Hematopoietic multipotent progenitor cell treated with erythropoietin and hydrocortisone succinate and interleukin-3 and kit ligand, for 17 days (in vitro differentiated cells): Measurements from ENCODE around the gene RFPL3.
"Not testable (repeated sequence)": the region's sequence is repeated elsewhere in the genome, so short reads cannot be mapped to it uniquely, and the experiment has no call there.

Experiments used
- DNase-seq: peaks from one replicate; pipeline ENCODE4 v3.0.0-alpha.2; 2015; ENCODE audit warnings: low spot score

The RFPL3 gene

DNA sequence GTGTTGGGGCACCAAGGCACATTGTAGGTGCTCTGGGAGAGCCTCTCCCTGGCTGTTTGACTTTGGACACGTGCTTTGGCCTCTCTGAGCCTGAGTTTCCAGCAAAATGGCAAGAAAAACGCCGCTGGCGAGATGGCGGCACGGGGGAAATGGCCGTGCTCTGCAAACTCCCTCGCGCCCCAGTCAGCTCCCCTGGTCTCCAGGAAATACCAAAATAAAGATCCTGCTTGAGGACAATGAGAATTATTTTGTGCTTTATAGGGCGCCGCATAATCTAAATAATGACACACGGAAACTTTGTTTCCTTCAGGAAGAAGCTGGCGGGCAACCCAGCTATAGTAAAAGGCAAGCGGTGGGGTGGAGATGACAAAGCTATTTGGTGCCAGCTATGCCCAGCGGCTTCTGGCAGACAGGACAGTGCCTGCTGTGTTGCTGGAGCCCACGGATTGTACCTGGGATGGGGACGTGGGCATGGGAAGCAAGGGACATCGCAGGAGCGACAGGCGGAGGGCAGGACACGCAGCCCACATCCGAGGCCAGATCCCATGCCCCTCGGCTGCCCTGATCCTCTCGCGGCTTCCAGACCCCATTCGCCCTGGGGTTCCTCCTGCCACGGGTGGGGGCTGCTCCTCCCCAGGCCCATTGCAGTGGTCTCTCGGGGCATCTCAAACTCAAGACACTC, 26.3 kb upstream of the RFPL3 start:
- DNase-seq = no peak

DNA sequence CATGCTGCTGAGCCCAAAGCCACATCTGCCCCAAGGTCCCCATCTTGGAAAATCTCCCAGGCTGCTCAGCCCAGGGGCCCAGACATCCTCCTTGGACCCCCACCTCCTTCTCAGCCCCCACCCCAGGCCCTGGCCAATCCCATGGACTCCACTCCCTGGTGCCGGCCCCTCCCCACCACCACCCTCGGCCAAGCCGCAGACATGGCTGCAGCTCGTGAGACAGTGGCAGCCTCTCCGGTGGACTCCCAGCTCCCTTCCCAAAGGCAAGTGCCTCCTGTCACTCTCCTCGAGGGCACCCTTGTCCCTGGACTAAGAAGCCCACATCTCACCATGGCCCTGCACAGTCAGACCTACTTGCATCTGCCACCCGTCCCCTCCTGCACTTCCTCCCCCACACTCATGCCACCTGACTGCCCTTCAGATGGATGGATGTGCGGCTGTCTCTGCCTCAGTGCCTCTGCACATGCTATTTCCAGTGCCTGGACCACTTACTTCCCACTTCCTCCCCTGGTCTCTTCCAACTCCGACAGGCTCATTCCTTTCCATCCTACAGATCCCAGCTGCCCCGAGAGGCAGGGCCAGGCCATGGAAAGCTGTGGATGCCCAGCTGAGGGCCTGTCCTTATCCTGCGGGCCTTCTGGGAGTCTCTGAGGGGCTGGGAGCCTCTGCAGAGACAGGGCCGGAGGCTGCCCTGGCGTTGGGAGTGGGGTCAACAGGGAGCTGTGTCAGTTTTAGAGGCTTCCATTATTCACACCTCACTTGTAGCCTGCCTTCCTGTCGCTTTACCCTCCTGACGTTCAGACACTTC, 25.5 kb upstream of the RFPL3 start:
- DNase-seq = no peak

- no peak for DNase-seq
Measured at GRCh38 chr22:32333141-32333768, 24.4 kb upstream of the RFPL3 start.

- no peak for DNase-seq
Measured at GRCh38 chr22:32333769-32334659, 23.7 kb upstream of the RFPL3 start.

DNA sequence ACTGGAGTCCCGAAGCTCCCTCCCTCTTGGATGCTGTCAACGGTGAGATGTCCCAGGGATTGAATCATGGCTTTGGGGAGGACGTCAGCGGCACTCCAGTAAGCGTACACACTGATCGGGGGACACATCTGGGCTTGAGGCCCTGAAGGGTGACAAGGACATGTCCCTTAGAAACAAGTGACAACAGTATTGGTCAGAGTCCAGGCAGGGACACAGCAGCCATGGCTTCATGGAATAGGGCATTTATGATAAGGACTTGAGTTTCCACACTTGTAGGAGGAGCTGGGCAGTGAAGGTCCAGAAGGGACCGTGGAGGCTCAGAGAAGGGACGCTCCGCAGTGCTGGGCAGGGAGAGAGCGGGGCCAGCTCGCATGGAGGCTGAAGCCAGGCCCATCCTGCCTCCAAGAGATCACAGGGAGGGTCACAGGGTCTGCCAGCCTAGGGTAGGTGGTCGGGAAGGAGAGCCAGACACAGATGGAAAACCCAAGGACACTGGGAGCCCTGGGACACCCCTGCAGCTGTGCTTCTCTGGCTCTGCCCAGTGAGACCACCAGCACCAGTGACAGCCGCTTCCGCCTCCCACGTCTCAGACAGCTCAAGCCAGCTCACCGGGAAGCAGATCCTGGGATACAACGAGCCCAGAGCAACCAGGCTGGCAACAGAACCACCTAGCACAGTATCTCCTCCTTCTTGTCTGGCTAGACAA, 22.9 kb upstream of the RFPL3 start:
- no peak for DNase-seq

DNA sequence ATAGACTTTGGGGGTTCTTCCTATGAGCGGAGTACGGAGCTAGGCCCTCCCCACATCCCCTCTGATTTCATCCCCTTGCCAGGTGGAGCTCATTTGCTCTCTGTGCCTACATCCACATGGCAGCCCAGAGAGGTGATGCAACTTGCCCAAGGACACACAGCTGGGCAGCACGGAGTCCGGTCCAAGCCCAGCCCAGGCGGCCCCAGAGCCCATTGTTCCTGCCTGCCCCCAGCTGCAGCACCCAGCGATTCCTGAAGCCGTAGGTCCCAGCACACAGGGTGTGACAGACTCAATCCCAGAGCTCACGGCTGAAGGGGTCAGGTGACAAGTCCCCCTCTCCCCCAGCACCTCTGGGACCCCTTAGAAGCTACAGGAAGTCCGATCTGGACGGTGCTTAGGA, 22.2 kb upstream of the RFPL3 start:
- DNase-seq = no peak

- no peak for DNase-seq
Measured at GRCh38 chr22:32336121-32336603, 21.5 kb upstream of the RFPL3 start.

GRCh38 chr22:32336771-32337424, 20.8 kb upstream of the RFPL3 start:
- no peak for DNase-seq

GRCh38 chr22:32337425-32337824, 20.2 kb upstream of the RFPL3 start:
- DNase-seq = not testable (repeated sequence)

DNA sequence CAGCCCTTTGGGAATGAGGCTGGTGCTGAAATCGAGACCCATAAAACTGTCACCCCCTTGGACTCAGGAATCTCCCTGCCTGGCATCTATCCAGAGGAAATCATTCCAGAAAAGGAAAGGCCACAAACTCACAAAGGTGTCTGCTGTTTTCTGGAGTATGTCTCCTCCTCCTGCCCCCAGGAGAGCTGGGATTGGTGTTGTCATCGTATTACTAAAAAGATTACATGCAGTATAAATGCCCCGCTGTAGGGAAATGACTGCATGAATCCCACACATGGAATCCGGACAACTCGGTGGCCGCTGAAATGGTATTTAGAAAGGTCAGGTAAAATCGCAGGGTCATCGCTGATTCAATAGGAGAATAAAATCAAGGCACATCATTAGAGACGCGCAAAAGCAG, 18.9 kb upstream of the RFPL3 start:
- DNase-seq = no peak

GRCh38 chr22:32339190-32340012, 18.3 kb upstream of the RFPL3 start:
- no peak for DNase-seq

GRCh38 chr22:32340411-32340810, 17.3 kb upstream of the RFPL3 start:
- no peak for DNase-seq

DNA sequence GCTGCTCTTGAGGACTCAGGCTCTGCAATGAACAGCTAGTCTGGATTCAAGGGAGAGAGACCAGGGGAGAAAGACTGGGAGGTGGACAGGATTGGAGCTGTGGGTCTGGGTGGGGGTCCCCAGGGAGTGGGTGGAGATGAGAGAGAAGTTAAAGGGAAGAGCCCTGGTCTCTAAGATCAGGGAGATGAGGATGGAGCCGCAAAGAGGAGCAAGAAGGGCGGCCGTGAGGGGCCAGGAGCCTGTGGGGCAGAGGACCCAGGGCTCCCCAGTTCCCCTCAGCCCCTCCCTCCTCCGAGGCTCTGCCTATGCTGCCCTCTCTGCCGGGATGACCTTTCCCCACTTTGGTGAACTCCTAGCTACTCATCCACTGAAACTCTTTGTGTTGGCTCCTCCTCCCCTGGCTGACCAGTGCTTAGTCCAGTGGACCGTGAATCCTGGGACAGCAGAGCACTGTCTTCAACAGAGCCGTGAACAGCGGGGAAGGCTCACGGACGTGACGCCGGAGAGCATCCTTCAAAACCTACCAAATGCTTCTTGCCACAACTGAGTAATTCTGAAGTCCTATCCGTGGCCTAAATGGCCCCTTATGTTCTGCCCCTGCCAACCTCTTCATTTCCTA, 16.4 kb upstream of the RFPL3 start:
- DNase-seq = no peak

GRCh38 chr22:32342977-32343376, 14.7 kb upstream of the RFPL3 start:
- DNase-seq = no peak

GRCh38 chr22:32343941-32344340, 13.7 kb upstream of the RFPL3 start:
- no peak for DNase-seq

GRCh38 chr22:32348031-32348611, 9.5 kb upstream of the RFPL3 start:
- no peak for DNase-seq

GRCh38 chr22:32351875-32352274, 5.8 kb upstream of the RFPL3 start:
- not testable (repeated sequence) for DNase-seq

GRCh38 chr22:32352681-32353080, 5.0 kb upstream of the RFPL3 start:
- DNase-seq = no peak

- DNase-seq = no peak
Measured at GRCh38 chr22:32353292-32353691, 4.4 kb upstream of the RFPL3 start.
